ENCODE data around the gene SLC13A1. TPM values are rescaled to one million over a fixed set of nuclear protein-coding genes. Genes with fewer than 3 reads are reported as not detected.

Gene SLC13A1
- polyA plus RNA-seq, 2 of the 4 experiments (the other 2 are of a cell fraction) = not detected

DNA sequence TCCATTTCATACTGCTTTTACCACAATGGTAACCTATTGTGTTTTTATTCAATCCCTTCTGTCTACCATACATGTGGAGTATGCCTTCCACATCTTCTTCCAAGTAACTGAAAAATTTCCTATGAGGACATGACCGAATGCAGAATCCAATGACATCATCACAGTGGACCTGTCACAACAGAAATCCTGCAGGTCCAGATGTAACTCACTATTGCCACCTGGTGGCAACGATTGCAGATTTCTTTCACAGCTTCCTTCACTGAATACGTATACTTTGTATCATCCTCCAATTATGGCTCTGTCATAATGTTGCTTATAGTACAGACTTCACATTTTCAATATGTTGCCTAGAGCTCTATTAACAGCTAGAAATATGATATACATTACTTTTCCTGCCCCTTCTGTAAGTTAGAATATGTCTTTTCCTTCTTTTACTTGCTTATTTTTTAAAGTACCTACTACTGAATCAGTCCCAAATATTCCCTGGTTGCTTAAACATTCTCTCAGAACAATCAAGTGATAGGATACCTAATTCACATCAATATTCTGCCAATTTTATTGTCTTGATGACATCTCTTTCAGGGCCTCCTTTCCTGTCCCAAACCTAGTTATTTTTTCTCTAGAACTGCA, 45.4 kb downstream of the SLC13A1 start:
- POLR2A ChIA-PET = no interaction called here

DNA sequence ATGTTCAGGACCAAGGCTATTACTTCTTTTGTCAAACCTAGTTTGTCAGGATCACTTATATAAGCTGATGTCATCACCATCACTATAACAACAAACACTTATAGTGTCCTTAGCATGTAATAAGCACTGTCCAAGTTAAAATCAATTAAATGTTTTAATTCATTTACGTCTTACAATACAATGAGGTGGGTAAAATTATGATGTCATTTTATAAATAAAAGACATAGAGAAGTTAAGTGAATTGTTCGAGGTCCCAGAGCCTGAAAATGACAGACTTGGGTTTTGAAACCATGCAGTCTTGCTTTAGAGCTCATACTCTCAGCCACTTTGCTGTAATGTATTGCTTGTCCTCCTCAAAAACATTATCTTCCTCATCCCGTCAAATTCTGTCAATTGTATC, 48.3 kb downstream of the SLC13A1 start:
- no peak for ATAC-seq
- POLR2A ChIA-PET = no interaction called here

More for the DNA sequence above, 45.4 kb downstream of the SLC13A1 start:
- WGBS (ENCODE audit: missing lambda C conversion rate) = 0% methylated on average over 3 of the region's 3 CpGs
- H3K4me1 ChIP-seq = no peaks in the 10 kb centered on the region
- no peak overlapping the region for H3K4me2 ChIP-seq
- H3K27ac ChIP-seq = no peak overlapping the region
- peak; percentile 34 to 79 for DNase-seq (ENCODE audit: low read depth in 1 of 2, low spot score in 1 of 2)
- peak; percentile 70 for FAIRE-seq
- TF ChIP-seq HOXB5 (CRISPR knock-in tag; IDR thresholded peaks at IDR 0.05) (no peak), RCOR1 (IDR thresholded peaks at IDR 0.05; ENCODE audit: low read depth, low read length) (no peak), NR3C1 (IDR thresholded peaks at IDR 0.05) (no peak), HEYL (CRISPR knock-in tag; IDR thresholded peaks at IDR 0.05) (no peak), RNF2 (IDR thresholded peaks at IDR 0.05; ENCODE audit: borderline replicate concordance, low read depth) (no peak), RAD21 (conservative IDR thresholded peaks at IDR 0.05 in 1 of 2, IDR thresholded peaks at IDR 0.05 in 1 of 2) (peak; percentile 55 to 67), SMC3 (IDR thresholded peaks at IDR 0.05) (peak; percentile 63), MAZ (IDR thresholded peaks at IDR 0.05; ENCODE audit: borderline replicate concordance, low read depth, low read length) (no peak), CEBPB (IDR thresholded peaks at IDR 0.05) (no peak), POLR2AphosphoS2 (conservative IDR thresholded peaks at IDR 0.05; ENCODE audit: low read length) (no peak)
- TF ChIP-seq, protein P1, sequence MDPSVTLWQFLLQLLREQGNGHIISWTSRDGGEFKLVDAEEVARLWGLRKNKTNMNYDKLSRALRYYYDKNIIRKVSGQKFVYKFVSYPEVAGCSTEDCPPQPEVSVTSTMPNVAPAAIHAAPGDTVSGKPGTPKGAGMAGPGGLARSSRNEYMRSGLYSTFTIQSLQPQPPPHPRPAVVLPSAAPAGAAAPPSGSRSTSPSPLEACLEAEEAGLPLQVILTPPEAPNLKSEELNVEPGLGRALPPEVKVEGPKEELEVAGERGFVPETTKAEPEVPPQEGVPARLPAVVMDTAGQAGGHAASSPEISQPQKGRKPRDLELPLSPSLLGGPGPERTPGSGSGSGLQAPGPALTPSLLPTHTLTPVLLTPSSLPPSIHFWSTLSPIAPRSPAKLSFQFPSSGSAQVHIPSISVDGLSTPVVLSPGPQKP (IDR thresholded peaks at IDR 0.05; ENCODE audit: low read depth, low read length) = no peak
- TF ChIP-seq, protein P2, sequence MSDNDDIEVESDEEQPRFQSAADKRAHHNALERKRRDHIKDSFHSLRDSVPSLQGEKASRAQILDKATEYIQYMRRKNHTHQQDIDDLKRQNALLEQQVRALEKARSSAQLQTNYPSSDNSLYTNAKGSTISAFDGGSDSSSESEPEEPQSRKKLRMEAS (IDR thresholded peaks at IDR 0.05) = no peak
- TF ChIP-seq, protein P3, sequence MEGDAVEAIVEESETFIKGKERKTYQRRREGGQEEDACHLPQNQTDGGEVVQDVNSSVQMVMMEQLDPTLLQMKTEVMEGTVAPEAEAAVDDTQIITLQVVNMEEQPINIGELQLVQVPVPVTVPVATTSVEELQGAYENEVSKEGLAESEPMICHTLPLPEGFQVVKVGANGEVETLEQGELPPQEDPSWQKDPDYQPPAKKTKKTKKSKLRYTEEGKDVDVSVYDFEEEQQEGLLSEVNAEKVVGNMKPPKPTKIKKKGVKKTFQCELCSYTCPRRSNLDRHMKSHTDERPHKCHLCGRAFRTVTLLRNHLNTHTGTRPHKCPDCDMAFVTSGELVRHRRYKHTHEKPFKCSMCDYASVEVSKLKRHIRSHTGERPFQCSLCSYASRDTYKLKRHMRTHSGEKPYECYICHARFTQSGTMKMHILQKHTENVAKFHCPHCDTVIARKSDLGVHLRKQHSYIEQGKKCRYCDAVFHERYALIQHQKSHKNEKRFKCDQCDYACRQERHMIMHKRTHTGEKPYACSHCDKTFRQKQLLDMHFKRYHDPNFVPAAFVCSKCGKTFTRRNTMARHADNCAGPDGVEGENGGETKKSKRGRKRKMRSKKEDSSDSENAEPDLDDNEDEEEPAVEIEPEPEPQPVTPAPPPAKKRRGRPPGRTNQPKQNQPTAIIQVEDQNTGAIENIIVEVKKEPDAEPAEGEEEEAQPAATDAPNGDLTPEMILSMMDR (IDR thresholded peaks at IDR 0.05) = peak; percentile 77
- no peak overlapping the region for H3K4me3 ChIP-seq
- CTCF ChIA-PET = interaction anchor here (0.5 to 2.7 kb wide), 18 partner anchors 10 to 935 kb away, joined by 3 to 19 read pairs (median 3); no protein-coding TSS in a partner anchor
- peak; percentile 97 to 99 for ATAC-seq
- no peaks in the 10 kb centered on the region for H3K9me3 ChIP-seq

More for the DNA sequence above, 48.3 kb downstream of the SLC13A1 start:
- H3K4me1 ChIP-seq = no peaks in the 10 kb centered on the region
- no peak overlapping the region for H3K4me3 ChIP-seq
- no peak overlapping the region for H3K4me2 ChIP-seq
- TF ChIP-seq MAFK (IDR thresholded peaks at IDR 0.05; ENCODE audit: partially characterized antibody) (no peak), TP53 (CRISPR knock-in tag; IDR thresholded peaks at IDR 0.05) (no peak), EHF (CRISPR knock-in tag; IDR thresholded peaks at IDR 0.05) (no peak), HDAC2 (IDR thresholded peaks at IDR 0.05) (no peak), FOXS1 (CRISPR knock-in tag; IDR thresholded peaks at IDR 0.05) (no peak), ZC3H11A (IDR thresholded peaks at IDR 0.05) (no peak), HOXB13 (CRISPR knock-in tag; IDR thresholded peaks at IDR 0.05; ENCODE audit: low read depth) (no peak), SMC3 (IDR thresholded peaks at IDR 0.05) (no peak), ZSCAN20 (CRISPR knock-in tag; IDR thresholded peaks at IDR 0.05) (no peak)
- TF ChIP-seq, protein P4, sequence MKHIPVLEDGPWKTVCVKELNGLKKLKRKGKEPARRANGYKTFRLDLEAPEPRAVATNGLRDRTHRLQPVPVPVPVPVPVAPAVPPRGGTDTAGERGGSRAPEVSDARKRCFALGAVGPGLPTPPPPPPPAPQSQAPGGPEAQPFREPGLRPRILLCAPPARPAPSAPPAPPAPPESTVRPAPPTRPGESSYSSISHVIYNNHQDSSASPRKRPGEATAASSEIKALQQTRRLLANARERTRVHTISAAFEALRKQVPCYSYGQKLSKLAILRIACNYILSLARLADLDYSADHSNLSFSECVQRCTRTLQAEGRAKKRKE (CRISPR knock-in tag; IDR thresholded peaks at IDR 0.05; ENCODE audit: low read depth) = no peak
- TF ChIP-seq, protein P1 (IDR thresholded peaks at IDR 0.05; ENCODE audit: low read depth, low read length) = no peak
- TF ChIP-seq, protein P5, sequence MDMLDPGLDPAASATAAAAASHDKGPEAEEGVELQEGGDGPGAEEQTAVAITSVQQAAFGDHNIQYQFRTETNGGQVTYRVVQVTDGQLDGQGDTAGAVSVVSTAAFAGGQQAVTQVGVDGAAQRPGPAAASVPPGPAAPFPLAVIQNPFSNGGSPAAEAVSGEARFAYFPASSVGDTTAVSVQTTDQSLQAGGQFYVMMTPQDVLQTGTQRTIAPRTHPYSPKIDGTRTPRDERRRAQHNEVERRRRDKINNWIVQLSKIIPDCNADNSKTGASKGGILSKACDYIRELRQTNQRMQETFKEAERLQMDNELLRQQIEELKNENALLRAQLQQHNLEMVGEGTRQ (IDR thresholded peaks at IDR 0.05) = no peak
- 3% methylated on average over 3 of the region's 3 CpGs for WGBS (ENCODE audit: missing lambda C conversion rate)
- H3K9me3 ChIP-seq = no peaks in the 10 kb centered on the region
- H3K27ac ChIP-seq = no peak overlapping the region
- DNase-seq (ENCODE audit: low read depth in 1 of 2, low spot score in 1 of 2) (no peak), FAIRE-seq (no peak)
- CTCF ChIA-PET = no interaction called here
